OCI-LY3 (cell line): ENCODE results near the gene NDUFAF5.

Experiments
- H2AFZ ChIP-seq: fragments of 200-600, 300-600 bp; shearing (Covaris generic); 2 replicates; pipeline ENCODE4 v1.6.0; 2014; ENCODE audit warnings: antibody characterized with exemption, low read depth, low read length
- H3K27ac ChIP-seq: fragments of 200-600, 300-600 bp; sonication (generic); 2 replicates; pipeline ENCODE4 v1.5.1; 2014; ENCODE audit warnings: mild to moderate bottlenecking, low read length, moderate library complexity, mixed read lengths
- H3K27me3 ChIP-seq: fragments of 200-600, 300-600 bp; sonication (generic); 2 replicates; pipeline ENCODE4 v1.6.1; 2014; ENCODE audit warnings: low read depth, low read length, mixed read lengths
- H3K36me3 ChIP-seq: fragments of 200-600, 300-600 bp; sonication (generic); replicated peaks from 2 replicates; pipeline ENCODE3; 2014; ENCODE audit warnings: low read depth, low read length, mixed read lengths
- H3K4me1 ChIP-seq: fragments of 300-600, 200-600 bp; sonication (generic); 2 replicates; pipeline ENCODE4 v1.6.1; 2014; ENCODE audit warnings: low read length, mixed read lengths
- H3K4me2 ChIP-seq: fragments of 200-600, 300-600 bp; sonication (generic); 2 replicates; pipeline ENCODE4 v1.6.1; 2014; ENCODE audit warnings: low read length, mixed read lengths
- H3K4me3 ChIP-seq: fragments of 300-600, 200-600 bp; sonication (generic); 2 replicates; pipeline ENCODE4 v1.5.1; 2014; ENCODE audit warnings: antibody characterized with exemption, mild to moderate bottlenecking, low read length, moderate library complexity
- H3K79me2 ChIP-seq: fragments of 300-600, 200-600 bp; shearing (Covaris generic); 2 replicates; pipeline ENCODE4 v1.6.1; 2014; ENCODE audit warnings: mild to moderate bottlenecking, low read length, mixed read lengths
- H3K9ac ChIP-seq: fragments of 300-600, 200-600 bp; shearing (Covaris generic); 2 replicates; pipeline ENCODE4 v1.6.0; 2014; ENCODE audit warnings: mild to moderate bottlenecking, low read length, moderate library complexity
- H3K9me3 ChIP-seq: fragments of 200-600, 300-600 bp; shearing (Covaris generic); 2 replicates; pipeline ENCODE4 v1.6.1; 2014; ENCODE audit warnings: low read length, mixed read lengths; ENCODE audit not compliant: insufficient read depth
- H4K20me1 ChIP-seq: fragments of 200-600, 300-600 bp; sonication (generic); 2 replicates; pipeline ENCODE4 v1.6.1; 2016; ENCODE audit warnings: low read length, mixed read lengths; ENCODE audit not compliant: insufficient read depth
- CTCF ChIP-seq: fragments of 200-600, 300-600 bp; sonication (generic); IDR thresholded peaks from 2 replicates; pipeline ENCODE4 v1.5.1; 2014; ENCODE audit warnings: antibody characterized with exemption, low read length, low read depth
- EZH2phosphoT487 ChIP-seq: fragments of 200-600 bp; shearing (Covaris generic); IDR thresholded peaks from 2 replicates; pipeline ENCODE4 v1.6.1; 2018; ENCODE audit warnings: antibody characterized with exemption, mixed run types, low read depth

The NDUFAF5 gene

GRCh38 chr20:13749811-13750210, 35.0 kb upstream of the NDUFAF5 start:
- no peaks in the 10 kb centered on the region for H4K20me1 ChIP-seq
- TF ChIP-seq EZH2phosphoT487 = no peak
- TF ChIP-seq CTCF = no peak

GRCh38 chr20:13753436-13754036, 31.3 kb upstream of the NDUFAF5 start:
- Histone ChIP-seq H3K4me2 (no peak overlapping the region), H3K27ac (no peak overlapping the region), H3K9ac (no peak overlapping the region), H3K4me3 (no peak overlapping the region), H3K9me3 (no peaks in the 10 kb centered on the region), H3K4me1 (no peaks in the 10 kb centered on the region), H4K20me1 (no peaks in the 10 kb centered on the region), H3K27me3 (no peaks in the 10 kb centered on the region), H2AFZ (no peak overlapping the region), H3K79me2 (no peaks in the 10 kb centered on the region), H3K36me3 (peaks cover 49% of the 10 kb centered on the region)
- TF ChIP-seq CTCF = no peak
- TF ChIP-seq EZH2phosphoT487 = no peak

More at GRCh38 chr20:13749811-13750210, 35.0 kb upstream of the NDUFAF5 start:
- H3K27ac ChIP-seq = no peak overlapping the region
- peaks cover 40% of the 10 kb centered on the region for H3K36me3 ChIP-seq
- no peaks in the 10 kb centered on the region for H3K27me3 ChIP-seq
- no peak overlapping the region for H2AFZ ChIP-seq
- H3K9me3 ChIP-seq = no peaks in the 10 kb centered on the region
- no peak overlapping the region for H3K4me2 ChIP-seq
- H3K9ac ChIP-seq = no peak overlapping the region
- H3K4me3 ChIP-seq = no peak overlapping the region
- no peaks in the 10 kb centered on the region for H3K4me1 ChIP-seq
- no peaks in the 10 kb centered on the region for H3K79me2 ChIP-seq

- H3K27me3 ChIP-seq = no peaks in the 10 kb centered on the region
- no peak overlapping the region for H3K4me2 ChIP-seq
- no peaks in the 10 kb centered on the region for H3K79me2 ChIP-seq
- no peak for TF ChIP-seq CTCF
- no peak for TF ChIP-seq EZH2phosphoT487
- H3K4me3 ChIP-seq = no peak overlapping the region
- no peaks in the 10 kb centered on the region for H4K20me1 ChIP-seq
- no peaks in the 10 kb centered on the region for H3K9me3 ChIP-seq
- no peak overlapping the region for H3K27ac ChIP-seq
- H3K4me1 ChIP-seq = no peaks in the 10 kb centered on the region
- no peak overlapping the region for H2AFZ ChIP-seq
- H3K9ac ChIP-seq = no peak overlapping the region
- H3K36me3 ChIP-seq = peaks cover 53% of the 10 kb centered on the region
Measured at GRCh38 chr20:13755809-13756208, 29.0 kb upstream of the NDUFAF5 start.

- H3K4me2 ChIP-seq = no peak overlapping the region
- no peak overlapping the region for H3K4me3 ChIP-seq
- TF ChIP-seq EZH2phosphoT487 = no peak
- TF ChIP-seq CTCF = no peak
- no peak overlapping the region for H2AFZ ChIP-seq
- no peaks in the 10 kb centered on the region for H3K79me2 ChIP-seq
- H3K27me3 ChIP-seq = no peaks in the 10 kb centered on the region
- H4K20me1 ChIP-seq = no peaks in the 10 kb centered on the region
- H3K27ac ChIP-seq = no peak overlapping the region
- no peaks in the 10 kb centered on the region for H3K4me1 ChIP-seq
- H3K36me3 ChIP-seq = peaks cover 52% of the 10 kb centered on the region
- no peak overlapping the region for H3K9ac ChIP-seq
- no peaks in the 10 kb centered on the region for H3K9me3 ChIP-seq
Measured at GRCh38 chr20:13756551-13756950, 28.3 kb upstream of the NDUFAF5 start.
